A673 (cell line): Measurements from ENCODE around the gene OMP. TPM values are rescaled to one million over a fixed set of nuclear protein-coding genes. Genes with fewer than 3 reads are reported as not detected.

Source experiments
- BruUV-seq: library from RNA; stranded (reverse); fragments of 400-500 nt; replicated peaks from 2 replicates; lab custom pipeline; 2021; lab: Mats Ljungman, UMichigan
- CTCF ChIA-PET: fragments of 300-600 bp; sonication (Branson Sonifier 250); formaldehyde crosslinking; loops from one replicate; lab custom pipeline; 2022; ENCODE audit warnings: antibody characterized with exemption; lab: Charles Lee
- POLR2A ChIA-PET: fragments of 300-600 bp; sonication (Branson Sonifier 250); formaldehyde crosslinking; loops from one replicate; lab custom pipeline; 2022; ENCODE audit warnings: antibody characterized with exemption; ENCODE audit not compliant: low non-redundant PET; lab: Charles Lee
- DNase-seq: peaks from one replicate; pipeline ENCODE4 v3.0.0-alpha.2; 2015; ENCODE audit warnings: low spot score
- H3K27ac ChIP-seq: fragments of 200-600 bp; sonication (generic); 2 replicates; pipeline ENCODE4 v1.5.1; 2016; ENCODE audit warnings: mixed run types, low read depth, mild to moderate bottlenecking, mixed read lengths, antibody characterized with exemption, low read length; ENCODE audit not compliant: poor library complexity, severe bottlenecking
- H3K27me3 ChIP-seq: fragments of 200-600 bp; sonication (generic); replicated peaks from 2 replicates; pipeline ENCODE4 v1.6.1; 2017; ENCODE audit warnings: mixed run types, low read depth, mild to moderate bottlenecking, mixed read lengths, antibody characterized with exemption, low read length; ENCODE audit not compliant: insufficient read depth, poor library complexity
- H3K36me3 ChIP-seq: fragments of 200-600 bp; sonication (generic); 2 replicates; pipeline ENCODE4 v1.6.1; 2016; ENCODE audit warnings: mixed run types, mild to moderate bottlenecking, mixed read lengths, antibody characterized with exemption, low read length; ENCODE audit not compliant: insufficient read depth, poor library complexity, severe bottlenecking
- H3K4me1 ChIP-seq: fragments of 200-600 bp; sonication (generic); 2 replicates; pipeline ENCODE4 v1.6.1; 2017; ENCODE audit warnings: mixed run types, mild to moderate bottlenecking, mixed read lengths, antibody characterized with exemption, low read length; ENCODE audit not compliant: insufficient read depth, poor library complexity, severe bottlenecking
- H3K4me3 ChIP-seq: fragments of 200-600 bp; sonication (generic); 2 replicates; pipeline ENCODE4 v1.5.1; 2016; ENCODE audit warnings: low read depth, mixed run types, mild to moderate bottlenecking, mixed read lengths, low read length; ENCODE audit not compliant: poor library complexity, severe bottlenecking
- H3K9me3 ChIP-seq: fragments of 200-600 bp; sonication (generic); 2 replicates; pipeline ENCODE4 v1.6.1; 2016; ENCODE audit warnings: mixed run types, low read depth, mild to moderate bottlenecking, mixed read lengths, antibody characterized with exemption, low read length; ENCODE audit not compliant: poor library complexity, severe bottlenecking
- EZH2 ChIP-seq: fragments of 200-600 bp; sonication (generic); IDR thresholded peaks from 2 replicates; pipeline ENCODE4 v1.6.1; 2017; ENCODE audit warnings: borderline replicate concordance, low read depth, mild to moderate bottlenecking, mixed read lengths, antibody characterized with exemption, low read length; ENCODE audit not compliant: poor library complexity, severe bottlenecking
- intact Hi-C: fragments of 100-400 bp; cut with micrococcal nuclease; formaldehyde crosslinking; loops from one replicate; pipeline ENCODE4 v1.10.0; 2022; ENCODE audit not compliant: unreplicated experiment
- total RNA-seq: library from RNA; stranded (reverse); gene quantifications from 2 replicates; pipeline ENCODE4 v1.2.3, GENCODE V29; 2021
- TF ChIP-seq, protein P1 (sequence below): fragments of 300-800, 200-600 bp; sonication (generic); conservative IDR thresholded peaks from 2 replicates; pipeline ENCODE4 v1.5.1; 2017; ENCODE audit warnings: low read depth, mild to moderate bottlenecking, antibody characterized with exemption, low read length, moderate library complexity, mixed read lengths

OMP gene
- total RNA-seq, 1 experiment from 2014 or later, result not detected

DNA sequence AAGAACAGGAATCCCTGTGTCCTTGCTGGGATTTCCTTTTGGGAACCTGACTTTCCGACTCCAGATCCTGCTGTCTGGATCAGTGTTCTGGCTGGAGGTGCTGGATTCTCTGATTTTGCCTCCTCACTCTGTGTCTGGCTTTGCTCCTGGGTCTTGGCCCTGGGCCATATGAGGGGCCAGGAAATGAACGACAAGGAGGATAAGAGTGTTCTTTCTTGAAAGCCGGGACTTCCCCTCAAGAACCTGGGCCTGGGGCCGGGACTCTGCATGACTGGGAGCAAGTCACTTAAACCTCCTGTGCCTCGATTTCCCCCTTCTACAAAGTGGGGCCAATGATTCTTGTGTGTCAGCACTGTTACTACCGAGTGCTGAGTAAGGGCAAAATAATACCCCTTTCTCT is 22.6 kb downstream of the OMP start:
- TF ChIP-seq, protein P1, sequence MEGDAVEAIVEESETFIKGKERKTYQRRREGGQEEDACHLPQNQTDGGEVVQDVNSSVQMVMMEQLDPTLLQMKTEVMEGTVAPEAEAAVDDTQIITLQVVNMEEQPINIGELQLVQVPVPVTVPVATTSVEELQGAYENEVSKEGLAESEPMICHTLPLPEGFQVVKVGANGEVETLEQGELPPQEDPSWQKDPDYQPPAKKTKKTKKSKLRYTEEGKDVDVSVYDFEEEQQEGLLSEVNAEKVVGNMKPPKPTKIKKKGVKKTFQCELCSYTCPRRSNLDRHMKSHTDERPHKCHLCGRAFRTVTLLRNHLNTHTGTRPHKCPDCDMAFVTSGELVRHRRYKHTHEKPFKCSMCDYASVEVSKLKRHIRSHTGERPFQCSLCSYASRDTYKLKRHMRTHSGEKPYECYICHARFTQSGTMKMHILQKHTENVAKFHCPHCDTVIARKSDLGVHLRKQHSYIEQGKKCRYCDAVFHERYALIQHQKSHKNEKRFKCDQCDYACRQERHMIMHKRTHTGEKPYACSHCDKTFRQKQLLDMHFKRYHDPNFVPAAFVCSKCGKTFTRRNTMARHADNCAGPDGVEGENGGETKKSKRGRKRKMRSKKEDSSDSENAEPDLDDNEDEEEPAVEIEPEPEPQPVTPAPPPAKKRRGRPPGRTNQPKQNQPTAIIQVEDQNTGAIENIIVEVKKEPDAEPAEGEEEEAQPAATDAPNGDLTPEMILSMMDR, result no peak
- no peak for TF ChIP-seq EZH2
- no peaks in the 10 kb centered on the region for H3K9me3 ChIP-seq
- no peaks in the 10 kb centered on the region for H3K36me3 ChIP-seq
- H3K4me3 ChIP-seq, result no peak overlapping the region
- DNase-seq, result no peak
- BruUV-seq, result no TSS peak
- H3K27ac ChIP-seq, result no peak overlapping the region
- no peaks in the 10 kb centered on the region for H3K27me3 ChIP-seq
- ChIA-PET CTCF (no interaction called here), POLR2A (no interaction called here)
- H3K4me1 ChIP-seq, result no peaks in the 10 kb centered on the region
- intact Hi-C loops, result loop anchor here (5.0 kb wide), 1 partner anchor 492 kb away; no protein-coding TSS in a partner anchor

DNA sequence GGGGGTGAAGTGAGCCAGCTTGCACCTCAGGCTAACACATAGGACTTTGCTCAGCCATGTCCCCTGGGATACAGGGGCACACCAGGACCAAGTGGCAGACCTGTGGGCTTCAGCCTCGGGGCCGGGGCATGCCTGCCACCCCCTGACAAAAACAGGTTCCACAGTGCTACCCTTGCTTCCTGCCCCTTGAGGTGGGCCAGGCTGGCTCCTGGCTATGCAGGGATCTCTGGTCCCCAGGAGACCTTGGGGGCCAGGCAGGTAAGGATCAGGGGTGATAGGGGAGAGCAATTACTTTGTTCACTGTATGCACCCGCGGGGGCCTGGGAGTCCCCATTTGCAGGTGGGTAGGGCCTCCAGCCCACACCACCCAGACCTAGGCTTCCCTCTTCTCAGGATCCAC is 23.1 kb downstream of the OMP start:
- no TSS peak for BruUV-seq
- intact Hi-C loops, result loop anchor here (2.0 to 5.0 kb wide), 2 partner anchors 423 to 492 kb away; no protein-coding TSS in a partner anchor
- no peaks in the 10 kb centered on the region for H3K36me3 ChIP-seq
- DNase-seq, result no peak
- ChIA-PET CTCF (no interaction called here), POLR2A (no interaction called here)
- no peak for TF ChIP-seq EZH2
- TF ChIP-seq, protein P1, result no peak
- H3K27me3 ChIP-seq, result no peaks in the 10 kb centered on the region
- H3K4me1 ChIP-seq, result no peaks in the 10 kb centered on the region
- no peak overlapping the region for H3K4me3 ChIP-seq
- no peaks in the 10 kb centered on the region for H3K9me3 ChIP-seq
- no peak overlapping the region for H3K27ac ChIP-seq

DNA sequence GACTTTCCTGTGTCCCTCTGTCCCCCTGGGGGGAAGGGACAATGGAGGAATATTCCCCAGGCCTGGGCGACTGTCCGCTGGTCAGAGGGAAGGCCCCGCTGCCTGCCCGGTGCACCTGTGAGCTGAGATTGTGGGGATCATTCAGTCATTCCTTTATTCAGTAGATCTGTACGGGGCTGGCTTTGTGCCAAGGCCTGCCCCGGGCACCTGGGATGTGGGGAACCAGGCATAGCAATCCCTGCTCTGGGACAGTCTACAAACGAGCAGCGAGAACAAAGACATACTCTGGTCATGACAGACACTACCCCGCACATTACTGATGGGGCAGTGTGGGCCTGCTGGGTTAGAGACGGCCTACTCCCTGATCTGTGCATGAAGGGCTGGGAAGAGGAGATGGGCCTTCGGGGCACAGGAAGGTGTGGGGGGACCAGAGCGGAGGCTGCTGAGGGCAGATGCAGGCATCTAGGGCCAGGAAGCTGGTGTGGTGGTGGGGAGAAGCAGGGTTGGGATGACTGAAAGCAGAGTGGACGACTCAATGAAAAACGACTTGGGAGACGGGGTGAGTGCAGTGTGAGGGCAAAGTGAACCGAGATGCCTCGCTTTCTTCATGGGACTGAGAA is 23.6 kb downstream of the OMP start:
- ChIA-PET CTCF (interaction anchor here (1.1 to 1.9 kb wide), 4 partner anchors 35 to 422 kb away, joined by 4 to 9 read pairs (median 5); no protein-coding TSS in a partner anchor), POLR2A (no interaction called here)
- DNase-seq, result no peak
- no peaks in the 10 kb centered on the region for H3K4me1 ChIP-seq
- intact Hi-C loops, result loop anchor here (2.0 to 5.0 kb wide), 2 partner anchors 423 to 491 kb away; no protein-coding TSS in a partner anchor
- H3K9me3 ChIP-seq, result no peaks in the 10 kb centered on the region
- BruUV-seq, result no TSS peak
- no peaks in the 10 kb centered on the region for H3K36me3 ChIP-seq
- no peak overlapping the region for H3K27ac ChIP-seq
- TF ChIP-seq, protein P1, result no peak
- no peak for TF ChIP-seq EZH2
- H3K27me3 ChIP-seq, result no peaks in the 10 kb centered on the region
- no peak overlapping the region for H3K4me3 ChIP-seq
